ENCODE measurements around the gene CHST2. TPM values are rescaled to one million over a fixed set of nuclear protein-coding genes. Genes with fewer than 3 reads are reported as not detected.

CHST2 gene
- total RNA-seq, 4 donors from 2014 or later = 0.75 to 8.8 (median 3.0) TPM

DNA sequence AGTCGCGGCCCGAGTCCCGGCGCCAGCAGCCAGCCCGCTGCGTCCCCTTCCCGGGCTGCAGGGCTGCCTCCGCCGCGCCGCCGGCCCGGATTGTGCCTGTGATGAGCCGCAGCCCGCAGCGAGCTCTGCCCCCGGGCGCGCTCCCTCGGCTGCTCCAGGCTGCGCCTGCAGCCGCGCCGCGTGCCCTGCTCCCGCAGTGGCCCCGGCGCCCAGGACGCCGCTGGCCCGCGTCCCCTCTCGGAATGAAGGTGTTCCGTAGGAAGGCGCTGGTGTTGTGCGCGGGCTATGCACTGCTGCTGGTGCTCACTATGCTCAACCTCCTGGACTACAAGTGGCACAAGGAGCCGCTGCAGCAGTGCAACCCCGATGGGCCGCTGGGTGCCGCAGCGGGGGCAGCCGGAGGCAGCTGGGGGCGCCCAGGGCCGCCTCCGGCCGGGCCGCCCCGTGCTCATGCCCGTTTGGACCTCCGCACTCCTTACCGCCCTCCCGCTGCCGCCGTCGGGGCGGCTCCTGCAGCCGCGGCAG is 1.2 kb downstream of the CHST2 start:
- H3K4me3 ChIP-seq = peak overlapping the region; percentile 1 to 77 (median 56)
- in situ Hi-C loops (cut with MboI; ENCODE audit: low pct_ligation_motif_present in 1 of 4, low pct_unique_long_range_greater_than_20kb in 1 of 4, low sequenced_read_pairs in 3 of 4) = no loop called here
- H3K4me1 ChIP-seq = peaks cover 0 to 27% (median 20%) of the 10 kb centered on the region in 4 donors
- intact Hi-C loops (cut with DNase I; ENCODE audit: low total_unique reads) = no loop called here
- H3K27ac ChIP-seq = peak overlapping the region in 3 of 4 donors; percentile 64 to 81 (median 72)
- peaks cover 54% of the 10 kb centered on the region for H3K27me3 ChIP-seq
- TF ChIP-seq POLR2AphosphoS5 (IDR thresholded peaks at IDR 0.05) = no peak
- TF ChIP-seq POLR2A (IDR thresholded peaks at IDR 0.05) = no peak
- TF ChIP-seq, protein P1, sequence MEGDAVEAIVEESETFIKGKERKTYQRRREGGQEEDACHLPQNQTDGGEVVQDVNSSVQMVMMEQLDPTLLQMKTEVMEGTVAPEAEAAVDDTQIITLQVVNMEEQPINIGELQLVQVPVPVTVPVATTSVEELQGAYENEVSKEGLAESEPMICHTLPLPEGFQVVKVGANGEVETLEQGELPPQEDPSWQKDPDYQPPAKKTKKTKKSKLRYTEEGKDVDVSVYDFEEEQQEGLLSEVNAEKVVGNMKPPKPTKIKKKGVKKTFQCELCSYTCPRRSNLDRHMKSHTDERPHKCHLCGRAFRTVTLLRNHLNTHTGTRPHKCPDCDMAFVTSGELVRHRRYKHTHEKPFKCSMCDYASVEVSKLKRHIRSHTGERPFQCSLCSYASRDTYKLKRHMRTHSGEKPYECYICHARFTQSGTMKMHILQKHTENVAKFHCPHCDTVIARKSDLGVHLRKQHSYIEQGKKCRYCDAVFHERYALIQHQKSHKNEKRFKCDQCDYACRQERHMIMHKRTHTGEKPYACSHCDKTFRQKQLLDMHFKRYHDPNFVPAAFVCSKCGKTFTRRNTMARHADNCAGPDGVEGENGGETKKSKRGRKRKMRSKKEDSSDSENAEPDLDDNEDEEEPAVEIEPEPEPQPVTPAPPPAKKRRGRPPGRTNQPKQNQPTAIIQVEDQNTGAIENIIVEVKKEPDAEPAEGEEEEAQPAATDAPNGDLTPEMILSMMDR (IDR thresholded peaks at IDR 0.05) = peak in 1 of 5 experiments; percentile 8
- no peak for TF ChIP-seq EP300 (IDR thresholded peaks at IDR 0.05; ENCODE audit: low read depth)
- 4% methylated on average over 29 of the region's 60 CpGs; no CpG with 5 or more reads in 1 of the 2 donors for WGBS, 2 donors (ENCODE audit: low coverage in 1 of 2)
- peak; percentile 19 for DNase-seq
- no peaks in the 10 kb centered on the region for H3K9me3 ChIP-seq
- H3K36me3 ChIP-seq = no peaks in the 10 kb centered on the region

- H3K27ac ChIP-seq = peak overlapping the region in 2 of 4 donors; percentile 64 to 81
- in situ Hi-C loops (cut with MboI; ENCODE audit: low pct_ligation_motif_present in 1 of 4, low pct_unique_long_range_greater_than_20kb in 1 of 4, low sequenced_read_pairs in 3 of 4) = no loop called here
- peak; percentile 50 for DNase-seq
- peaks cover 54% of the 10 kb centered on the region for H3K27me3 ChIP-seq
- H3K4me3 ChIP-seq = peak overlapping the region in 3 of 4 donors; percentile 55 to 77 (median 57)
- 74 to 95% methylated on average over 12 to 71 of the region's 79 CpGs for WGBS, 2 donors (ENCODE audit: low coverage in 1 of 2)
- H3K9me3 ChIP-seq = no peaks in the 10 kb centered on the region
- TF ChIP-seq EP300 (IDR thresholded peaks at IDR 0.05; ENCODE audit: low read depth) (no peak), POLR2AphosphoS5 (IDR thresholded peaks at IDR 0.05) (no peak), POLR2A (IDR thresholded peaks at IDR 0.05) (no peak)
- TF ChIP-seq, protein P1 (IDR thresholded peaks at IDR 0.05) = peak in 1 of 5 experiments; percentile 28
- H3K36me3 ChIP-seq = no peaks in the 10 kb centered on the region
- H3K4me1 ChIP-seq = peaks cover 0 to 27% (median 20%) of the 10 kb centered on the region in 4 donors
- intact Hi-C loops (cut with DNase I; ENCODE audit: low total_unique reads) = no loop called here
Measured at GRCh38 chr3:143121241-143122088, 1.9 kb downstream of the CHST2 start.

DNA sequence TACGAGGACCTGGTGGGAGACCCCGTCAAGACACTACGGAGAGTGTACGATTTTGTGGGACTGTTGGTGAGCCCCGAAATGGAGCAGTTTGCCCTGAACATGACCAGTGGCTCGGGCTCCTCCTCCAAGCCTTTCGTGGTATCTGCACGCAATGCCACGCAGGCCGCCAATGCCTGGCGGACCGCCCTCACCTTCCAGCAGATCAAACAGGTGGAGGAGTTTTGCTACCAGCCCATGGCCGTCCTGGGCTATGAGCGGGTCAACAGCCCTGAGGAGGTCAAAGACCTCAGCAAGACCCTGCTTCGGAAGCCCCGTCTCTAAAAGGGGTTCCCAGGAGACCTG is 2.5 kb downstream of the CHST2 start:
- Histone ChIP-seq H3K36me3 (no peaks in the 10 kb centered on the region), H3K27me3 (peaks cover 53% of the 10 kb centered on the region), H3K9me3 (no peaks in the 10 kb centered on the region), H3K27ac (no peak overlapping the region), H3K4me3 (no peak overlapping the region), H3K4me1 (peaks cover 0 to 27% (median 20%) of the 10 kb centered on the region in 4 donors)
- no peak for DNase-seq
- in situ Hi-C loops (cut with MboI; ENCODE audit: low pct_ligation_motif_present in 1 of 4, low pct_unique_long_range_greater_than_20kb in 1 of 4, low sequenced_read_pairs in 3 of 4) (no loop called here), intact Hi-C loops (cut with DNase I; ENCODE audit: low total_unique reads) (no loop called here)
- TF ChIP-seq EP300 (IDR thresholded peaks at IDR 0.05; ENCODE audit: low read depth) (no peak), POLR2A (IDR thresholded peaks at IDR 0.05) (no peak), POLR2AphosphoS5 (IDR thresholded peaks at IDR 0.05) (no peak)
- TF ChIP-seq, protein P1 (IDR thresholded peaks at IDR 0.05) = no peak
- WGBS, 2 donors (ENCODE audit: low coverage in 1 of 2) = 98% methylated on average over 16 of the region's 16 CpGs; no CpG with 5 or more reads in 1 of the 2 donors

- peaks cover 46% of the 10 kb centered on the region for H3K27me3 ChIP-seq
- H3K27ac ChIP-seq = no peak overlapping the region
Measured at GRCh38 chr3:143122608-143123352, 3.2 kb downstream of the CHST2 start.

More at GRCh38 chr3:143122608-143123352, 3.2 kb downstream of the CHST2 start:
- in situ Hi-C loops (cut with MboI; ENCODE audit: low pct_ligation_motif_present in 1 of 4, low pct_unique_long_range_greater_than_20kb in 1 of 4, low sequenced_read_pairs in 3 of 4) (no loop called here), intact Hi-C loops (cut with DNase I; ENCODE audit: low total_unique reads) (no loop called here)
- DNase-seq = no peak
- peaks cover 0 to 27% (median 20%) of the 10 kb centered on the region in 4 donors for H3K4me1 ChIP-seq
- TF ChIP-seq POLR2A (IDR thresholded peaks at IDR 0.05) = no peak
- TF ChIP-seq EP300 (IDR thresholded peaks at IDR 0.05; ENCODE audit: low read depth) = no peak
- TF ChIP-seq, protein P1 (IDR thresholded peaks at IDR 0.05) = no peak
- no peak for TF ChIP-seq POLR2AphosphoS5 (IDR thresholded peaks at IDR 0.05)
- 59 to 69% methylated on average over 4 of the region's 4 CpGs for WGBS, 2 donors (ENCODE audit: low coverage in 1 of 2)
- H3K36me3 ChIP-seq = no peaks in the 10 kb centered on the region
- no peak overlapping the region for H3K4me3 ChIP-seq
- no peaks in the 10 kb centered on the region for H3K9me3 ChIP-seq
